GM23338 (cell line): ENCODE data around the gene PHC2. TPM values are rescaled to one million over a fixed set of nuclear protein-coding genes. Genes with fewer than 3 reads are reported as not detected.

ENCODE experiments used
- ATAC-seq: fragments of 200-7000 bp; cut with Tn5 transposase; 3 replicates; pipeline ENCODE4 v1.9.1; 2020
- DNase-seq: peaks from one replicate; pipeline ENCODE4 v3.0.0-alpha.2; 2015; ENCODE audit warnings: low spot score
- H2AFZ ChIP-seq: fragments of 200-600 bp; sonication (generic); 2 replicates; pipeline ENCODE4 v1.8.0; 2016; ENCODE audit warnings: antibody characterized with exemption, mild to moderate bottlenecking, moderate library complexity
- H3F3A ChIP-seq: fragments of 200-600 bp; sonication (generic); replicated peaks from 2 replicates; pipeline ENCODE4 v1.8.0; 2017; ENCODE audit warnings: antibody characterized with exemption, mixed run types, low read depth
- H3K27ac ChIP-seq: fragments of 200-600 bp; sonication (generic); 2 replicates; pipeline ENCODE4 v1.6.1; 2016; ENCODE audit warnings: low read depth
- H3K27me3 ChIP-seq: fragments of 200-600 bp; sonication (generic); 2 replicates; pipeline ENCODE4 v1.8.0; 2016; ENCODE audit warnings: mild to moderate bottlenecking, mixed run types, moderate library complexity; ENCODE audit not compliant: insufficient read depth
- H3K36me3 ChIP-seq: fragments of 200-600 bp; sonication (generic); 2 replicates; pipeline ENCODE4 v1.8.0; 2016; ENCODE audit warnings: mild to moderate bottlenecking; ENCODE audit not compliant: insufficient read depth
- H3K4me1 ChIP-seq: fragments of 200-600 bp; sonication (generic); 2 replicates; pipeline ENCODE4 v1.8.0; 2016; ENCODE audit warnings: mild to moderate bottlenecking, moderate library complexity; ENCODE audit not compliant: insufficient read depth
- H3K4me2 ChIP-seq: fragments of 200-600 bp; sonication (generic); 2 replicates; pipeline ENCODE4 v1.7.1; 2017; ENCODE audit warnings: mixed run types
- H3K4me3 ChIP-seq: fragments of 200-600 bp; sonication (generic); 2 replicates; pipeline ENCODE4 v1.6.1; 2016; ENCODE audit warnings: mixed run types
- H3K79me2 ChIP-seq: fragments of 200-600 bp; sonication (generic); replicated peaks from 2 replicates; pipeline ENCODE4 v1.8.0; 2017; ENCODE audit warnings: mild to moderate bottlenecking; ENCODE audit not compliant: insufficient read depth
- H3K9me2 ChIP-seq: fragments of 200-600 bp; sonication (generic); 2 replicates; pipeline ENCODE4 v1.8.0; 2017; ENCODE audit not compliant: insufficient read depth
- H4K20me1 ChIP-seq: fragments of 200-600 bp; sonication (generic); replicated peaks from 2 replicates; pipeline ENCODE4 v1.8.0; 2017; ENCODE audit warnings: mild to moderate bottlenecking; ENCODE audit not compliant: insufficient read depth
- H3K27ac Mint-ChIP-seq: 2 replicates; pipeline ENCODE4 v1.8.0; 2020; ENCODE audit warnings: inconsistent platforms, mild to moderate bottlenecking, moderate library complexity, mixed read lengths
- H3K27me3 Mint-ChIP-seq: 3 replicates; pipeline ENCODE4 v1.8.0; 2022; ENCODE audit warnings: low read depth, mild to moderate bottlenecking, moderate library complexity, mixed read lengths, inconsistent platforms; ENCODE audit not compliant: insufficient read depth, poor library complexity
- H3K36me3 Mint-ChIP-seq: 3 replicates; pipeline ENCODE4 v1.8.0; 2021; ENCODE audit warnings: low read depth, mild to moderate bottlenecking, inconsistent platforms, moderate library complexity, mixed read lengths
- H3K4me1 Mint-ChIP-seq: 3 replicates; pipeline ENCODE4 v1.8.0; 2020; ENCODE audit warnings: mild to moderate bottlenecking, inconsistent platforms, mixed read lengths
- H3K4me3 Mint-ChIP-seq: 3 replicates; pipeline ENCODE4 v1.8.0; 2021; ENCODE audit warnings: moderate library complexity, mild to moderate bottlenecking, inconsistent platforms, mixed read lengths
- H3K9me3 Mint-ChIP-seq: 3 replicates; pipeline ENCODE4 v1.8.0; 2020; ENCODE audit warnings: moderate library complexity, mild to moderate bottlenecking, inconsistent platforms, mixed read lengths
- CREB1 ChIP-seq: fragments of 250-450 bp; sonication (Bioruptor Pico); IDR thresholded peaks from 2 replicates; pipeline ENCODE4 v1.5.0; 2020; ENCODE audit warnings: low read depth, mild to moderate bottlenecking, moderate library complexity
- ETS1 ChIP-seq: IDR thresholded peaks from 2 replicates; pipeline ENCODE4 v1.6.1; 2016; ENCODE audit warnings: antibody characterized with exemption
- EZH2 ChIP-seq: fragments of 200-600 bp; sonication (generic); IDR thresholded peaks from one replicate; pipeline ENCODE4 v1.8.0; 2017; ENCODE audit warnings: antibody characterized with exemption, mild to moderate bottlenecking, low read depth; ENCODE audit not compliant: unreplicated experiment
- EZH2phosphoT487 ChIP-seq: fragments of 200-600 bp; sonication (generic); IDR thresholded peaks from one replicate; pipeline ENCODE4 v1.8.1; 2018; ENCODE audit warnings: antibody characterized with exemption; ENCODE audit not compliant: unreplicated experiment
- JUNB ChIP-seq: IDR thresholded peaks from one replicate; pipeline ENCODE4 v1.6.1; 2016; ENCODE audit warnings: antibody characterized with exemption; ENCODE audit not compliant: unreplicated experiment
- POLR2AphosphoS5 ChIP-seq: IDR thresholded peaks from 2 replicates; pipeline ENCODE4 v1.6.1; 2016; ENCODE audit warnings: antibody characterized with exemption, low read depth
- STAT1 ChIP-seq: IDR thresholded peaks from one replicate; pipeline ENCODE4 v1.6.1; 2016; ENCODE audit warnings: antibody characterized with exemption; ENCODE audit not compliant: unreplicated experiment
- ZNF114 ChIP-seq: fragments of 250-450 bp; sonication (Bioruptor Pico); IDR thresholded peaks from 2 replicates; pipeline ENCODE4 v1.5.0; 2020; ENCODE audit warnings: mild to moderate bottlenecking, moderate library complexity
- ZNF331 ChIP-seq: fragments of 250-450 bp; sonication (Bioruptor Pico); IDR thresholded peaks from 2 replicates; pipeline ENCODE4 v1.5.0; 2020; ENCODE audit warnings: low read depth, mild to moderate bottlenecking, moderate library complexity
- polyA plus RNA-seq: library from polyadenylated mRNA; unstranded; fragments of >200 nt; fragmentation: Nextera tagmentation; extraction: Ambion mirVana; gene quantifications from 2 replicates; pipeline ENCODE4 v1.2.1, GENCODE V29; 2016
- total RNA-seq: library from RNA; depleted of rRNA; stranded (reverse); fragments of >200 nt; shearing (Covaris generic); gene quantifications from 2 replicates; pipeline ENCODE4 v1.2.3, GENCODE V29; 2014
- TF ChIP-seq, protein P1 (sequence below): IDR thresholded peaks from one replicate; pipeline ENCODE4 v1.6.1; 2018; ENCODE audit warnings: antibody characterized with exemption; ENCODE audit not compliant: unreplicated experiment
- TF ChIP-seq, protein P2 (sequence below): fragments of 250-450 bp; sonication (Bioruptor Pico); IDR thresholded peaks from 2 replicates; pipeline ENCODE4 v1.5.0; 2020; ENCODE audit warnings: mild to moderate bottlenecking, moderate library complexity

The PHC2 gene
- total and polyA plus RNA-seq, 2 experiments from 2014 or later: 1.7 to 7.3 TPM

DNA sequence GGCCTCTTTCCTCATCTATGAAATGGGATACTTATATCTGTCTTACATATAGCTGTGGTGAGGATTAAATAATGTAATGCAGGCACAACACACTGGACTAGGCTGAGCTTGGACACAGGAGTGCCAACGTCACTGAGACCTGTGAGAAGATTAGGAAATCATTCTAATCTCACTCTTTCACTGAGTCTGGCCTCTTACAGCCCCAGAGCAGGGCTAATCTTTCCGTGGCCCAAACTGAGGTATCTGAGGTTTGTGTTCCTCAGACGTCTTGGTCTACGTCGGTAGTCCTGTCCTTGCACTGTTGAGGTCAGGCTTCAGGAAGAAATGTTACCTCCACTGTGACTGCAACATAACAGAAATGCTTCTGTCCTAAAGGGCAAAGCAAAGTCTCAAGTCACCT is 87.4 kb downstream of the PHC2 start:
- Histone ChIP-seq H4K20me1 (peaks cover 27% of the 10 kb centered on the region), H2AFZ (no peak overlapping the region), H3K36me3 (no peaks in the 10 kb centered on the region), H3K4me3 (no peak overlapping the region), H3K27ac (no peak overlapping the region), H3F3A (peaks cover 16% of the 10 kb centered on the region; the same call in 1 of the 2 replicates), H3K4me2 (no peak overlapping the region), H3K9me2 (no peaks in the 10 kb centered on the region), H3K27me3 (peaks cover 90% of the 10 kb centered on the region), H3K4me1 (peaks cover 57% of the 10 kb centered on the region), H3K79me2 (no peaks in the 10 kb centered on the region)
- H3K27ac Mint-ChIP-seq: no peak overlapping the region
- DNase-seq (no peak), ATAC-seq (no peak)
- peaks cover 70% of the 10 kb centered on the region for H3K4me1 Mint-ChIP-seq
- H3K9me3 Mint-ChIP-seq: no peaks in the 10 kb centered on the region
- H3K27me3 Mint-ChIP-seq: peaks cover 43% of the 10 kb centered on the region
- H3K36me3 Mint-ChIP-seq: no peaks in the 10 kb centered on the region
- TF ChIP-seq, protein P1, sequence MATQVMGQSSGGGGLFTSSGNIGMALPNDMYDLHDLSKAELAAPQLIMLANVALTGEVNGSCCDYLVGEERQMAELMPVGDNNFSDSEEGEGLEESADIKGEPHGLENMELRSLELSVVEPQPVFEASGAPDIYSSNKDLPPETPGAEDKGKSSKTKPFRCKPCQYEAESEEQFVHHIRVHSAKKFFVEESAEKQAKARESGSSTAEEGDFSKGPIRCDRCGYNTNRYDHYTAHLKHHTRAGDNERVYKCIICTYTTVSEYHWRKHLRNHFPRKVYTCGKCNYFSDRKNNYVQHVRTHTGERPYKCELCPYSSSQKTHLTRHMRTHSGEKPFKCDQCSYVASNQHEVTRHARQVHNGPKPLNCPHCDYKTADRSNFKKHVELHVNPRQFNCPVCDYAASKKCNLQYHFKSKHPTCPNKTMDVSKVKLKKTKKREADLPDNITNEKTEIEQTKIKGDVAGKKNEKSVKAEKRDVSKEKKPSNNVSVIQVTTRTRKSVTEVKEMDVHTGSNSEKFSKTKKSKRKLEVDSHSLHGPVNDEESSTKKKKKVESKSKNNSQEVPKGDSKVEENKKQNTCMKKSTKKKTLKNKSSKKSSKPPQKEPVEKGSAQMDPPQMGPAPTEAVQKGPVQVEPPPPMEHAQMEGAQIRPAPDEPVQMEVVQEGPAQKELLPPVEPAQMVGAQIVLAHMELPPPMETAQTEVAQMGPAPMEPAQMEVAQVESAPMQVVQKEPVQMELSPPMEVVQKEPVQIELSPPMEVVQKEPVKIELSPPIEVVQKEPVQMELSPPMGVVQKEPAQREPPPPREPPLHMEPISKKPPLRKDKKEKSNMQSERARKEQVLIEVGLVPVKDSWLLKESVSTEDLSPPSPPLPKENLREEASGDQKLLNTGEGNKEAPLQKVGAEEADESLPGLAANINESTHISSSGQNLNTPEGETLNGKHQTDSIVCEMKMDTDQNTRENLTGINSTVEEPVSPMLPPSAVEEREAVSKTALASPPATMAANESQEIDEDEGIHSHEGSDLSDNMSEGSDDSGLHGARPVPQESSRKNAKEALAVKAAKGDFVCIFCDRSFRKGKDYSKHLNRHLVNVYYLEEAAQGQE: no peak
- TF ChIP-seq ETS1 (no peak), JUNB (no peak), CREB1 (no peak), STAT1 (no peak), POLR2AphosphoS5 (no peak), ZNF114 (CRISPR knock-in tag) (no peak), EZH2 (no peak), ZNF331 (CRISPR knock-in tag) (no peak), EZH2phosphoT487 (no peak)
- TF ChIP-seq, protein P2, sequence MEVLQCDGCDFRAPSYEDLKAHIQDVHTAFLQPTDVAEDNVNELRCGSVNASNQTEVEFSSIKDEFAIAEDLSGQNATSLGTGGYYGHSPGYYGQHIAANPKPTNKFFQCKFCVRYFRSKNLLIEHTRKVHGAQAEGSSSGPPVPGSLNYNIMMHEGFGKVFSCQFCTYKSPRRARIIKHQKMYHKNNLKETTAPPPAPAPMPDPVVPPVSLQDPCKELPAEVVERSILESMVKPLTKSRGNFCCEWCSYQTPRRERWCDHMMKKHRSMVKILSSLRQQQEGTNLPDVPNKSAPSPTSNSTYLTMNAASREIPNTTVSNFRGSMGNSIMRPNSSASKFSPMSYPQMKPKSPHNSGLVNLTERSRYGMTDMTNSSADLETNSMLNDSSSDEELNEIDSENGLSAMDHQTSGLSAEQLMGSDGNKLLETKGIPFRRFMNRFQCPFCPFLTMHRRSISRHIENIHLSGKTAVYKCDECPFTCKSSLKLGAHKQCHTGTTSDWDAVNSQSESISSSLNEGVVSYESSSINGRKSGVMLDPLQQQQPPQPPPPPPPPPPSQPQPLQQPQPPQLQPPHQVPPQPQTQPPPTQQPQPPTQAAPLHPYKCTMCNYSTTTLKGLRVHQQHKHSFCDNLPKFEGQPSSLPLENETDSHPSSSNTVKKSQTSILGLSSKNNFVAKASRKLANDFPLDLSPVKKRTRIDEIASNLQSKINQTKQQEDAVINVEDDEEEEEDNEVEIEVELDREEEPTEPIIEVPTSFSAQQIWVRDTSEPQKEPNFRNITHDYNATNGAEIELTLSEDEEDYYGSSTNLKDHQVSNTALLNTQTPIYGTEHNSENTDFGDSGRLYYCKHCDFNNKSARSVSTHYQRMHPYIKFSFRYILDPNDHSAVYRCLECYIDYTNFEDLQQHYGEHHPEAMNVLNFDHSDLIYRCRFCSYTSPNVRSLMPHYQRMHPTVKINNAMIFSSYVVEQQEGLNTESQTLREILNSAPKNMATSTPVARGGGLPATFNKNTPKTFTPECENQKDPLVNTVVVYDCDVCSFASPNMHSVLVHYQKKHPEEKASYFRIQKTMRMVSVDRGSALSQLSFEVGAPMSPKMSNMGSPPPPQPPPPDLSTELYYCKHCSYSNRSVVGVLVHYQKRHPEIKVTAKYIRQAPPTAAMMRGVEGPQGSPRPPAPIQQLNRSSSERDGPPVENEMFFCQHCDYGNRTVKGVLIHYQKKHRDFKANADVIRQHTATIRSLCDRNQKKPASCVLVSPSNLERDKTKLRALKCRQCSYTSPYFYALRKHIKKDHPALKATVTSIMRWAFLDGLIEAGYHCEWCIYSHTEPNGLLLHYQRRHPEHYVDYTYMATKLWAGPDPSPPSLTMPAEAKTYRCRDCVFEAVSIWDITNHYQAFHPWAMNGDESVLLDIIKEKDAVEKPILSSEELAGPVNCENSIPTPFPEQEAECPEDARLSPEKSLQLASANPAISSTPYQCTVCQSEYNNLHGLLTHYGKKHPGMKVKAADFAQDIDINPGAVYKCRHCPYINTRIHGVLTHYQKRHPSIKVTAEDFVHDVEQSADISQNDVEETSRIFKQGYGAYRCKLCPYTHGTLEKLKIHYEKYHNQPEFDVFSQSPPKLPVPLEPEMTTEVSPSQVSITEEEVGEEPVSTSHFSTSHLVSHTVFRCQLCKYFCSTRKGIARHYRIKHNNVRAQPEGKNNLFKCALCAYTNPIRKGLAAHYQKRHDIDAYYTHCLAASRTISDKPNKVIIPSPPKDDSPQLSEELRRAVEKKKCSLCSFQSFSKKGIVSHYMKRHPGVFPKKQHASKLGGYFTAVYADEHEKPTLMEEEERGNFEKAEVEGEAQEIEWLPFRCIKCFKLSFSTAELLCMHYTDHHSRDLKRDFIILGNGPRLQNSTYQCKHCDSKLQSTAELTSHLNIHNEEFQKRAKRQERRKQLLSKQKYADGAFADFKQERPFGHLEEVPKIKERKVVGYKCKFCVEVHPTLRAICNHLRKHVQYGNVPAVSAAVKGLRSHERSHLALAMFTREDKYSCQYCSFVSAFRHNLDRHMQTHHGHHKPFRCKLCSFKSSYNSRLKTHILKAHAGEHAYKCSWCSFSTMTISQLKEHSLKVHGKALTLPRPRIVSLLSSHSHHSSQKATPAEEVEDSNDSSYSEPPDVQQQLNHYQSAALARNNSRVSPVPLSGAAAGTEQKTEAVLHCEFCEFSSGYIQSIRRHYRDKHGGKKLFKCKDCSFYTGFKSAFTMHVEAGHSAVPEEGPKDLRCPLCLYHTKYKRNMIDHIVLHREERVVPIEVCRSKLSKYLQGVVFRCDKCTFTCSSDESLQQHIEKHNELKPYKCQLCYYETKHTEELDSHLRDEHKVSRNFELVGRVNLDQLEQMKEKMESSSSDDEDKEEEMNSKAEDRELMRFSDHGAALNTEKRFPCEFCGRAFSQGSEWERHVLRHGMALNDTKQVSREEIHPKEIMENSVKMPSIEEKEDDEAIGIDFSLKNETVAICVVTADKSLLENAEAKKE (CRISPR knock-in tag): no peak
- no peak overlapping the region for H3K4me3 Mint-ChIP-seq
